ENCODE results near the gene RLBP1. TPM values are rescaled to one million over a fixed set of nuclear protein-coding genes. Genes with fewer than 3 reads are reported as not detected.

Gene RLBP1
- total RNA-seq, 4 donors from 2014 or later, result not detected

GRCh38 chr15:89205991-89206585, 15.3 kb downstream of the RLBP1 start:
- H3K27me3 ChIP-seq, result no peaks in the 10 kb centered on the region
- no peaks in the 10 kb centered on the region for H3K4me1 ChIP-seq
- H3K27ac ChIP-seq, result no peak overlapping the region
- no peak overlapping the region for H3K4me3 ChIP-seq
- TF ChIP-seq CTCF (IDR thresholded peaks at IDR 0.05), result no peak
- TF ChIP-seq POLR2A (IDR thresholded peaks at IDR 0.05), result no peak
- H3K9me3 ChIP-seq, result no peaks in the 10 kb centered on the region
- peaks cover 0 to 5% (median 0%) of the 10 kb centered on the region in 3 donors for H3K36me3 ChIP-seq
- DNase-seq, result no peak

- Histone ChIP-seq H3K27me3 (no peaks in the 10 kb centered on the region), H3K9me3 (no peaks in the 10 kb centered on the region), H3K4me1 (no peaks in the 10 kb centered on the region), H3K4me3 (no peak overlapping the region), H3K27ac (no peak overlapping the region), H3K36me3 (peaks cover 0 to 21% (median 0%) of the 10 kb centered on the region in 3 donors)
- DNase-seq, result no peak
- TF ChIP-seq POLR2A (IDR thresholded peaks at IDR 0.05), result no peak
- no peak for TF ChIP-seq CTCF (IDR thresholded peaks at IDR 0.05)
Measured at GRCh38 chr15:89203705-89204273, 17.6 kb downstream of the RLBP1 start.

GRCh38 chr15:89201465-89202005, 19.8 kb downstream of the RLBP1 start:
- Histone ChIP-seq H3K27me3 (no peaks in the 10 kb centered on the region), H3K27ac (no peak overlapping the region), H3K36me3 (peaks cover 0 to 27% (median 0%) of the 10 kb centered on the region in 3 donors), H3K4me3 (no peak overlapping the region), H3K4me1 (no peaks in the 10 kb centered on the region), H3K9me3 (no peaks in the 10 kb centered on the region)
- no peak for DNase-seq
- TF ChIP-seq CTCF (IDR thresholded peaks at IDR 0.05), result no peak
- TF ChIP-seq POLR2A (IDR thresholded peaks at IDR 0.05), result no peak

- peaks cover 0 to 40% (median 0%) of the 10 kb centered on the region in 3 donors for H3K36me3 ChIP-seq
- H3K27me3 ChIP-seq, result no peaks in the 10 kb centered on the region
- H3K27ac ChIP-seq, result no peak overlapping the region
- no peaks in the 10 kb centered on the region for H3K4me1 ChIP-seq
- H3K4me3 ChIP-seq, result no peak overlapping the region
- TF ChIP-seq CTCF (IDR thresholded peaks at IDR 0.05) (no peak), POLR2A (IDR thresholded peaks at IDR 0.05) (no peak)
- peak in 1 of 3 donors; percentile 39 for DNase-seq
- H3K9me3 ChIP-seq, result no peaks in the 10 kb centered on the region
Measured at GRCh38 chr15:89200182-89200581, 21.2 kb downstream of the RLBP1 start.

GRCh38 chr15:89199746-89200145, 21.6 kb downstream of the RLBP1 start:
- H3K4me3 ChIP-seq, result no peak overlapping the region
- TF ChIP-seq POLR2A (IDR thresholded peaks at IDR 0.05) (no peak), CTCF (IDR thresholded peaks at IDR 0.05) (no peak)
- no peaks in the 10 kb centered on the region for H3K27me3 ChIP-seq
- no peak for DNase-seq
- H3K4me1 ChIP-seq, result no peaks in the 10 kb centered on the region
- peaks cover 0 to 44% (median 0%) of the 10 kb centered on the region in 3 donors for H3K36me3 ChIP-seq
- H3K27ac ChIP-seq, result no peak overlapping the region
- H3K9me3 ChIP-seq, result no peaks in the 10 kb centered on the region

Measured in Peyer's patch (tissue), 4 donors.